Measurements from ENCODE around the gene ZMYM5. TPM values are rescaled to one million over a fixed set of nuclear protein-coding genes. Genes with fewer than 3 reads are reported as not detected.
A peak's percentile ranks its signal among the peaks of the same experiment; 100 is the strongest.
"Not testable (repeated sequence)": the region's sequence is repeated elsewhere in the genome, so short reads cannot be mapped to it uniquely, and the experiment has no call there.

The ZMYM5 gene
- total RNA-seq, result 12.6 and 14.8 TPM in 2 replicates

- DNase-seq, result peak; percentile 99
Measured at GRCh38 chr13:19863323-19864023, at the start of gene ZMYM5. Gene ZMYM5 (minus strand): TSS chr13:19863649. CDS start chr13:19852180, 11,469 bp downstream.

GRCh38 chr13:19910336-19911072 is 47.1 kb upstream of the ZMYM5 start:
- DNase-seq, result no peak

- DNase-seq, result no peak
Measured at GRCh38 chr13:19908350-19908986, 45.0 kb upstream of the ZMYM5 start.

DNA sequence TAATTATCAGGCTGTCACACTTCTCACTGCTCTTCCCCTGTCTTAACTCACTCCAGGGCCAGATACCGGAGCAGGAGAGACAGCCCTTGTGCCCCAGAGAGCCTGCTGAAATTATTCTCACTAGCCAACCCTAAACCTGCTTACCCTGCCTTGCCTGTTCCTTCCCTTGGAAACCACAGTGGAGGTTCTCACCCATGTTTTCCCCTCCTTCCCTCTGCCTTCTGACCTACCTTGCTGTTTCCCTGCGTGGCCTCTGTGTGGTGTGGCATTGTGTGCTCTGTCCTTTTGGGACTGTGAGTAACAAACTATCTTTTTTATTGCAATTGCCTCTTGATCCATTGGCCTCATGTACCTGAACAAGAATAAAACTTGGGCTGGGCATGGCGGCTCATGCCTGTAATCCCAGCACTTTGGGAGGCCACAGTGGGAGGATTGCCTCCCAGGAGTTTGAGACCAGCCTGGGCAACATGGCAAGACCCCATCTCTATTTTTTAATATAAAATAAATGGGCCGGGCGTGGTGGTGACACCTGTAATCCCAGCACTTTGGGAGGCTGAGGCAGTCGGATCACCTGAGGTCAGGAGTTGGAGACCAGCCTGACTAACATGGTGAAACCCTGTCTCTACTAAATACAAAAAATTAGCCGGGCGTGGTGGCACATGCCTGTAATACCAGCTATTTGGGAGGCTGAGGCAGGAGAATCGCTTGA is 42.2 kb upstream of the ZMYM5 start:
- not testable (repeated sequence) for DNase-seq

- DNase-seq, result no peak
Measured at GRCh38 chr13:19890030-19890429, 26.6 kb upstream of the ZMYM5 start.

- DNase-seq, result peak; percentile 31
Measured at GRCh38 chr13:19888799-19889198, 25.4 kb upstream of the ZMYM5 start.

- DNase-seq, result no peak
Measured at GRCh38 chr13:19882231-19882630, 18.8 kb upstream of the ZMYM5 start.

DNA sequence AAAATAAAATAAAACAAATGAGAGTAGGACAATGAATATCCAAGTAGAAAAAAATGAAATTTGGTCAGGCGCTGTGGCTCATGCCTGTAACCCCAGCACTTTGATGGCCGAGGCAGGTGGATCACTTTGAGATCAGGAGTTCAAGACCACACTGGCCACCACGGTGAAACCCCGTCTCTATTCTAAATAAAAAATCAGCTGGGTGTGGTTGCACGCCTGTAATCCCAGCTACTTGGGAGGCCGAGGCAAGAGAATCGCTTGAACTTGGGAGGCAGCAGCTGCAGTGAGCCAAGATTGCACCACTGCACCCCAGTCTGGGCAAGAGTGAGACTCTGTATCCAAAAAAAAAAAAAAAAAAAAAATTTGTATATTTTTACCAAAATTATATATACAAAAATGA is 18.2 kb upstream of the ZMYM5 start:
- DNase-seq, result no peak

DNA sequence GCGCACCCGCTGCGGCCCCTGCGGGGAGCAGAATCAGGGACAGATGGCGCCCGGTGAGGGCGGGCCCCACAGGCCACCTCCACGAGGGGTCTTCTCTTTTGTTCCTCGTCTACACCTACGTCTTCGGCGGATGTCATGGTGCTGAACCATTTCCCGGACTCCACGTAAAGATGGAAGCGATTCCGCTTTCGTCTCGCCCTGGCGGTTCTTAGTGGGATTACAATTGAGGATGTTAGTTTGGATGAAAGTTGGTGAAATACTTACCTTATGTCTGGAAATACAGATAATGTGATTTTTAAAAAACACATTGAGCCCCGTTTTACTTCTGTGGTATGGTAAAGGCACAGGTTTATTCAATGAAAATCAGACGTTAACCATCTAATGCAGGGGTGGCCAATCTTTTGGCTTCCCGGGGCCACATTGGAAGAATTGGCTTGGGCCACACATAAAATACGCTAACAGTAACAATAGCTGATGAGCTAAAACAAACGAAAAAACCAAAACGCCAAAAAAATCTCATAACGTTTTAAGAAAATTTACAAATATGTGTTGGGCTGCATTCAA is 1.4 kb upstream of the ZMYM5 start:
- peak; percentile 87 for DNase-seq

DNA sequence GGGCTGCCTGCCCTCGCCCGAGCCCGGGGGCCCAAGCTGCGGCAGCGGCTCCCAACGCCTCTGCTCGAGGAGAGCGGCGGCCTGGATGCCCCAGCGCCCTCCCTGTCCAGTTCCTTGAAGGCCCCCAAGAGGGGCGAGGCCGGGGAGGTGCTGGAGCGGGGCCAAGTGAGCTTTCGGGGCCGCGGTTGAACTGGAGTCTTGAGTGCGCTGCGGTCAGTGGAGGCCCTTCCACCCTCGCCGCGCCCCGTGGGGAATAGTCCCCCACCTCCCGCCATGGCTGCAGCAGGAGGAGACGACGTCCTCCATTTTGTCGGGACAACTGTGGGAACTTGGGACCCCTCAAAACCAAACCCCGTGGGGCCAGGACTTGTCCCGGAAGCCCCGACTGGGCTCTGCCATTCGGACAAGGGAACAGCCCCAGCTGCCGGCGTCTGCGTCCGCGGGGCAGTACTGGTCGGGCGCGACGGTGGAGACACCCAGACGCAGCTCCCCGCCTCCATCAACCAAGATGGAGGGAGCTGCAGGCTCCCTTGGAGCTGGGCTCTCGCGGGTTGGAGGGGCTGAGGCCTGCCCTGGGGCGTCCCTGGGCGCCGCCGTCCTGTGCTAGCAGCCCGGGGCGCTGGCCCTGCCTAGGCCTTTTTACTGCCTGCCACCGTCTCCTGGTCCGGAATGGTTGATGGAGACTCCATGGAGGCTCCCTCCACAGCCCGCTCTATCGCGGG is 736 bp upstream of the ZMYM5 start:
- peak; percentile 85 for DNase-seq

DNA sequence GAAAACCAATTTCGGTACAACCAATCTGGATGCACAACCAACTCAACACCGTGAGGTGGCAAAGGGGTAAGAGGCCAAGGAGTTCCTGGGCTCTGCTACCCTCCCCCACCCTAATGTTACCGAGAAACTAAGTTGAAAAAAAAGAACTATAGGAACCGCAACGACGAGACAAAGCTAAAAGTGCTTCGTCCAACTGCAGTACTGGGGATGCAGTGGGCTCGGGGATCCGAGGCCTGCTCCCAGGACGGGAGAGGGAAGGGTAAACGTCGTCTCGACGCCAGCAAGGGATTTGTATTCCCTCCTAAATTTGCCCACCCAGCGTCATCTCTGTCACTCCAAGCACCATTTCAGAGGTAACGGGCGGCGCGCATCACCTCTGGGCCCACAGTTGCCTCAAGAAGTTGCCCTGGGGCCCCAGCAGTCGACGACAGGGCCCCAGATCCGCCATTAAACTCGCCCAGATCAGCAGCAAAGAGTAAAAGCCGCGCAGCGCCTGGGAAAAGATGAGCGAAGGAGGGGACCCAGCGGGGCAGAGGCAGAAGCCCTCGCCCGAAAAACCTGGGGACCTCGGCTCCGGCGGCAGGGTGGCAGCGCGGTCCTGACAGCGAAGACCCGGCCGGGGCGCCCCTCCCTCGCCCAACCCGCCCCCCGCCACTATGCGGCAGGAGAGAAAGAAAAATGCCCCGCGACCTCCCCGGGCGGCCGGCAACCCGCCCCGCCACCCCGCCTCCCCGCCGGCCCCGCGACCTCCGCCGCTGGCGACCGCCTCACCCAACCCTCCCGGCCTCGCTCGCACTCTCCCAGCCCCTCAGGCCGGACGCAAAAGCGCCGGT is 752 bp downstream of the ZMYM5 start:
- DNase-seq, result peak; percentile 42

- DNase-seq, result no peak
Measured at GRCh38 chr13:19861762-19862161, 1.7 kb downstream of the ZMYM5 start.

DNA sequence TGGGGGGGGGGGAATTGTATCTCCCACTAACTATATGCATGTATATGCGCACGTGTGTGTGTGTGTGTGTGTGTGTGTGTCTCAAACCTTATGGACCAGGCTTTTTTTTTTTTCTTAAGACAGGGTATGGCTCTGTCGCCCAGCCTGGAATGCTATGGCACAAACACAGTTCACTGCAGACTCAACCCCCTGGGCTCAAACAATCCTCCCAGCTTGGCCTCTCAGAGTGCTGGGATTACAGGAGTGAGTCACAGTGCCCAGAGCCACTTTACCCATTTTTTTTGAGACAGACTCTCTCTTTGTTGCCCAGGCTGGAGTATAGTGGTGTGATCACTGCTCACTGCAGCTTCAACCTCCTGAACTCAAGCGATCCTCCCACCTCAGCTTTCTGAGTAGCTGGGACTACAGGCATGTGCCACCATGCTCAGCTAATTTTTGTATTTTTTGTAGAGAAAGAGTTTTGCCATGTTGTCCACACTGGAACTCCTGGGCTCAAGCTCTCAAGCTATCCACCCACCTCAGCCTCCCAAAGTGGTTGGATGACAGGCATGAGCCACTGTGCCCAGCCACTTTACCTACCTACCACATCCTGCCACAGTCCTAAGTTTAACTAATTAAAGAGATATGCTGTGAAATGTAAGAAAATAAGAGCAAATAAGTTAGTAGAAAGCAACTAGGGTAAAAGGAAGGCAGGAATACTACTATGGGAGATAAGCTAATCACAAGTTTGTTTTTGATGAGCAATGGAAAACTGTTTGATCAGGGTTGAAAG is 2.4 kb downstream of the ZMYM5 start:
- DNase-seq, result peak; percentile 57

GRCh38 chr13:19857637-19858036 is 5.8 kb downstream of the ZMYM5 start:
- not testable (repeated sequence) for DNase-seq

DNA sequence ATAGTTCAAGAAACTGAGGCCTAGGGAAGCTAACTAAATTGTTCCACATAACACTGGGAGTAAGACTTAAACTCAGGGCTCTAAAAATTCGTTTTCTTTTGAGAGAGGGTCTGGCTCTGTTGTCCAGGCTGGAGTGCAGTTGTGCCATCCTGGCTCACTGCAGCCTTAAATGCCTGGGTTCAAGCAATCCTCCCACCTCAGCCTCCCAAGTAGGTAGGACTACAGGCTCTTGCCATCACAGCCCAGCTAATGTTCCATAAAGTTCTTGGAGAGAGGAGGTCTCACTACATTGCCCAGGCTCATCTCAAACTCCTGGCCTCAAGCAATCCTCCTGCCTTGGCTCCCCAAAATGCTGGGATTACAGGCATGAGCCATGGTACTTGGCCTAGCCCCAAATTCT is 10.7 kb downstream of the ZMYM5 start:
- DNase-seq, result no peak

GRCh38 chr13:19845758-19846157 is 17.7 kb downstream of the ZMYM5 start:
- peak; percentile 79 for DNase-seq

- no peak for DNase-seq
Measured at GRCh38 chr13:19838865-19839275, 24.6 kb downstream of the ZMYM5 start.

DNA sequence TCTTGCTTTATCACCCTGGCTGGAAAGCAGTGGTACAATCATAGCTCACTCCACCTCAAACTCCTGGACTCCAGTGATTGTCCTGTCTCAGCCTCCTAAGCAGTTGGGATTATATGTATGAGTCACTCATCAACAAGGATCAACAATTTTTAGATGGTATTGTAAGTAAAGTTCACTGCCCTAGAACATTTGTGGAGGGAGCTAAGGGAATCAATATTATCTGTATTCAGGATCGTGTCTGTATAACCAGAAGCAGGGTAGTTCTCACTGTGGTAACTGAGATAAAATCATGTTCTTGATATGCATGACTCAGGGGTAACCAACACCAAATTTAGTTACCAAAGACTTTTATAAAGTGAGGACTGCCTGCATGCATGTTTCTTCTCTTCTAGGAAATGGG is 27.0 kb downstream of the ZMYM5 start:
- no peak for DNase-seq

- no peak for DNase-seq
Measured at GRCh38 chr13:19834704-19835103, 28.7 kb downstream of the ZMYM5 start.

DNA sequence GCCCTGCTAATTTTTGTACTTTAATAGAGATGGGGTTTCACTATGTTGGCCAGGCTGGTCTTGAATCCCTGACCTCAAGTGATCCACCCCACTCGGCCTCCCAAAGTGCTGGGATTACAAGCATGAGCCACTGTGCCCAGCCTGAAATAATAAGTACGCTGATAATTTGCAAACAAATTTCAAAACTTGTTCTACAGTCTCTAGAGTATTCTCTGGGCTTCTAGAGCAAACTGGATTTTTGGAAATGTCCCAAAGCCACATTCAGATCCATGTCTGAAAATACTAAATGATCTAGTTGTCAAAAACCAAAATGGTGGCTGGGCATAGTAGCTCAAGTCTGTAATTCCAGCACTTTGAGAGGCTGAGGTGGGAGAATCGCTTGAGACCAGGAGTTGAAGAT is 40.8 kb downstream of the ZMYM5 start:
- no peak for DNase-seq

Data from dermis blood vessel endothelial cell (primary cell).